ENCODE measurements around the gene KIF1C. TPM values are rescaled to one million over a fixed set of nuclear protein-coding genes. Genes with fewer than 3 reads are reported as not detected.

KIF1C gene
- total RNA-seq, 3 donors from 2014 or later (not counting 1 experiment from before 2014, with no cell fraction given): 17.1 to 28.6 (median 22.2) TPM

GRCh38 chr17:5000237-5000639 lies 2.5 kb downstream of the KIF1C start:
- DNase-seq (no peak), ATAC-seq (no peak)
- TF ChIP-seq CTCF (IDR thresholded peaks at IDR 0.05): no peak
- H3K27ac Mint-ChIP-seq: peak overlapping the region in 1 of 2 donors; percentile 39
- H3K4me1 ChIP-seq (ENCODE audit: control insufficient read depth, insufficient read depth, low read length): peaks cover 21% of the 10 kb centered on the region
- H3K36me3 Mint-ChIP-seq: peaks cover 11% of the 10 kb centered on the region
- peaks cover 18 to 38% of the 10 kb centered on the region in 2 donors for H3K4me1 Mint-ChIP-seq
- H3K9me3 Mint-ChIP-seq: no peaks in the 10 kb centered on the region
- no peaks in the 10 kb centered on the region for H3K9me3 ChIP-seq (ENCODE audit: control insufficient read depth, insufficient read depth, low read length)
- no peaks in the 10 kb centered on the region for H3K27me3 ChIP-seq (ENCODE audit: control insufficient read depth, insufficient read depth, low read length)
- H3K27ac ChIP-seq (ENCODE audit: low read length): no peak overlapping the region
- H3K4me3 Mint-ChIP-seq: no peak overlapping the region
- peaks cover 0 to 1% of the 10 kb centered on the region in 2 donors for H3K27me3 Mint-ChIP-seq (ENCODE audit: low read depth in 2 of 2)
- WGBS (ENCODE audit: insufficient coverage): 93% methylated on average over 11 of the region's 11 CpGs
- intact Hi-C loops (cut with micrococcal nuclease): no loop called here
- H3K4me3 ChIP-seq (ENCODE audit: low read length): no peak overlapping the region
- H3K36me3 ChIP-seq (ENCODE audit: control insufficient read depth, insufficient read depth, low read length): peaks cover 22% of the 10 kb centered on the region

- TF ChIP-seq CTCF (IDR thresholded peaks at IDR 0.05): no peak
- no peaks in the 10 kb centered on the region for H3K9me3 Mint-ChIP-seq
- Histone ChIP-seq H3K36me3 (ENCODE audit: control insufficient read depth, insufficient read depth, low read length) (peaks cover 29% of the 10 kb centered on the region), H3K4me1 (ENCODE audit: control insufficient read depth, insufficient read depth, low read length) (peaks cover 14% of the 10 kb centered on the region), H3K27ac (ENCODE audit: low read length) (no peak overlapping the region), H3K27me3 (ENCODE audit: control insufficient read depth, insufficient read depth, low read length) (no peaks in the 10 kb centered on the region), H3K9me3 (ENCODE audit: control insufficient read depth, insufficient read depth, low read length) (no peaks in the 10 kb centered on the region), H3K4me3 (ENCODE audit: low read length) (no peak overlapping the region)
- H3K27ac Mint-ChIP-seq: no peak overlapping the region
- DNase-seq: no peak
- peaks cover 18 to 32% of the 10 kb centered on the region in 2 donors for H3K4me1 Mint-ChIP-seq
- 98% methylated on average over 20 of the region's 20 CpGs for WGBS (ENCODE audit: insufficient coverage)
- no peaks in the 10 kb centered on the region for H3K27me3 Mint-ChIP-seq (ENCODE audit: low read depth in 2 of 2)
- peaks cover 15% of the 10 kb centered on the region for H3K36me3 Mint-ChIP-seq
- no peak overlapping the region for H3K4me3 Mint-ChIP-seq
- no peak for ATAC-seq
- intact Hi-C loops (cut with micrococcal nuclease): no loop called here
Measured at GRCh38 chr17:5002121-5002788, 4.5 kb downstream of the KIF1C start.

- H3K4me1 ChIP-seq (ENCODE audit: control insufficient read depth, insufficient read depth, low read length): peaks cover 11% of the 10 kb centered on the region
- Mint-ChIP-seq H3K9me3 (no peaks in the 10 kb centered on the region), H3K27ac (no peak overlapping the region), H3K4me3 (no peak overlapping the region), H3K27me3 (ENCODE audit: low read depth in 2 of 2) (no peaks in the 10 kb centered on the region), H3K4me1 (peaks cover 18 to 29% of the 10 kb centered on the region in 2 donors), H3K36me3 (peaks cover 26% of the 10 kb centered on the region)
- H3K36me3 ChIP-seq (ENCODE audit: control insufficient read depth, insufficient read depth, low read length): peaks cover 39% of the 10 kb centered on the region
- intact Hi-C loops (cut with micrococcal nuclease): no loop called here
- H3K27me3 ChIP-seq (ENCODE audit: control insufficient read depth, insufficient read depth, low read length): no peaks in the 10 kb centered on the region
- no peak for TF ChIP-seq CTCF (IDR thresholded peaks at IDR 0.05)
- DNase-seq: no peak
- over 99% methylated on average over 16 of the region's 18 CpGs for WGBS (ENCODE audit: insufficient coverage)
- H3K27ac ChIP-seq (ENCODE audit: low read length): no peak overlapping the region
- H3K9me3 ChIP-seq (ENCODE audit: control insufficient read depth, insufficient read depth, low read length): no peaks in the 10 kb centered on the region
- ATAC-seq: no peak
- no peak overlapping the region for H3K4me3 ChIP-seq (ENCODE audit: low read length)
Measured at GRCh38 chr17:5003214-5003867, 5.6 kb downstream of the KIF1C start.

All from natural killer cell (primary cell).